K562 (cell line): ENCODE results near the gene ITGA6. TPM values are rescaled to one million over a fixed set of nuclear protein-coding genes. Genes with fewer than 3 reads are reported as not detected.

Source experiments
- ATAC-seq: fragments of 200-7000 bp; cut with Tn5 transposase; 3 replicates; pipeline ENCODE4 v1.9.1; 2020; ENCODE audit warnings: moderate library complexity
- BruUV-seq: library from RNA; stranded (reverse); fragments of 400-500 nt; replicated peaks from 2 replicates; lab custom pipeline; 2021; lab: Mats Ljungman, UMichigan
- CTCF ChIA-PET: fragments of 300-600 bp; formaldehyde crosslinking; extraction: SDS; loops from one replicate; lab custom pipeline; 2021; ENCODE audit warnings: low intra/inter-chr PET ratio; lab: Yijun Ruan, JAX
- POLR2A ChIA-PET: fragments of 300-600, 350-650 bp; sonication (Branson Sonifier 250); formaldehyde crosslinking; extraction: SDS; loops from one replicate; lab custom pipeline; 2021; ENCODE audit warnings: antibody characterized with exemption, inconsistent platforms; lab: Yijun Ruan, JAX
- DNase-seq, 4 experiments: peaks; one replicate each; pipeline versions ENCODE4 v3.0.0 to v3.0.0-alpha.2; 2011 to 2018; ENCODE audit warnings: low spot score in 3 of 4, mixed read lengths in 3 of 4; ENCODE audit errors: extremely low read depth in 1 of 4
- FAIRE-seq: peaks from 2 replicates; lab custom pipeline; 2011; peaks lifted over from hg19 to GRCh38; lab: Jason Lieb, UNC
- H2AFZ ChIP-seq: 2 replicates; pipeline ENCODE4 v1.6.0; 2011; ENCODE audit warnings: low read depth, low read length, control low read depth, inconsistent platforms
- H3K27ac ChIP-seq: fragments of 200-600 bp; 3 replicates; pipeline ENCODE4 v1.8.0; 2011; ENCODE audit warnings: low read depth, mild to moderate bottlenecking, control low read depth, inconsistent platforms, low read length, moderate library complexity, mixed read lengths; ENCODE audit errors: extremely low read depth
- H3K27me3 ChIP-seq, 2 experiments: fragments of 300-600 bp in 1 of 2; 2 replicates in 1 of 2; 3 replicates in 1 of 2; pipeline versions ENCODE4 v1.6.0 to v1.8.0; 2011; ENCODE audit warnings: inconsistent platforms in 2 of 2, low read length in 2 of 2, mild to moderate bottlenecking in 1 of 2, mixed read lengths in 1 of 2, moderate library complexity in 1 of 2; ENCODE audit not compliant: control insufficient read depth in 2 of 2, insufficient read depth in 2 of 2
- H3K36me3 ChIP-seq: fragments of 300-600 bp; 3 replicates; pipeline ENCODE4 v1.8.0; 2011; ENCODE audit warnings: mild to moderate bottlenecking, low read length, inconsistent platforms; ENCODE audit not compliant: control insufficient read depth, insufficient read depth
- H3K4me1 ChIP-seq, 2 experiments: fragments of 200-600 bp in 1 of 2; replicated peaks in 1 of 2; 2 replicates in 1 of 2; 3 replicates in 1 of 2; pipeline versions ENCODE4 v1.5.1 to v1.8.0; 2011; ENCODE audit warnings: inconsistent platforms in 2 of 2, low read length in 2 of 2, mild to moderate bottlenecking in 1 of 2, mixed read lengths in 1 of 2, moderate library complexity in 1 of 2; ENCODE audit not compliant: control insufficient read depth in 2 of 2, insufficient read depth in 2 of 2
- H3K4me2 ChIP-seq: 2 replicates; pipeline ENCODE4 v1.6.1; 2011; ENCODE audit warnings: low read length, control low read depth, inconsistent platforms, mixed read lengths; ENCODE audit not compliant: insufficient read depth
- H3K4me3 ChIP-seq: fragments of 200-600 bp; sonication (generic), shearing (Covaris generic); 2 replicates; pipeline ENCODE4 v1.5.1; 2016; ENCODE audit warnings: control low read depth, inconsistent platforms
- H3K79me2 ChIP-seq: fragments of 200-600 bp; 3 replicates; pipeline ENCODE4 v1.8.0; 2011; ENCODE audit warnings: low read length, inconsistent platforms; ENCODE audit not compliant: control insufficient read depth, insufficient read depth
- H3K9ac ChIP-seq, 2 experiments: 2 replicates each; pipeline versions ENCODE4 v1.6.0 to v1.6.1; 2011; ENCODE audit warnings: low read depth in 2 of 2, low read length in 2 of 2, control low read depth in 1 of 2, inconsistent platforms in 1 of 2, mild to moderate bottlenecking in 1 of 2, mixed read lengths in 1 of 2; ENCODE audit not compliant: insufficient read depth in 1 of 2
- H3K9me1 ChIP-seq: one replicate; pipeline ENCODE4 v1.6.0; 2011; ENCODE audit warnings: inconsistent platforms, mild to moderate bottlenecking, low read length, moderate library complexity; ENCODE audit not compliant: control insufficient read depth, insufficient read depth
- H3K9me3 ChIP-seq: replicated peaks from 2 replicates; pipeline ENCODE4 v1.5.1; 2011; ENCODE audit warnings: low read depth, low read length, inconsistent platforms; ENCODE audit not compliant: control insufficient read depth, insufficient read depth
- H4K20me1 ChIP-seq: replicated peaks from 2 replicates; pipeline ENCODE4 v1.6.1; 2011; ENCODE audit warnings: low read length, inconsistent platforms, mixed read lengths; ENCODE audit not compliant: control insufficient read depth, insufficient read depth
- RBM25 ChIP-seq: fragments of 200-400 bp; formaldehyde crosslinking; IDR thresholded peaks from 2 replicates; pipeline ENCODE4 v1.6.1; 2018; ENCODE audit warnings: low read length, low read depth, moderate library complexity; ENCODE audit not compliant: severe bottlenecking
- WGBS: fragments of 100-300 bp; shearing (Covaris generic); methylation state at CpG from one replicate; pipeline ENCODE4 v1.1.6; 2016; ENCODE audit warnings: low coverage, mixed read lengths; ENCODE audit not compliant: insufficient coverage; ENCODE audit errors: missing lambda C conversion rate; 5-methylcytosine and 5-hydroxymethylcytosine counted together
- in situ Hi-C: fragments of 300-500 bp; cut with MboI; formaldehyde crosslinking; loops from 4 replicates; pipeline ENCODE4 v1.15.0; 2018; ENCODE audit warnings: inconsistent platforms, mixed read lengths
- intact Hi-C: fragments of 100-400 bp; cut with micrococcal nuclease; formaldehyde crosslinking; loops from 2 replicates; pipeline ENCODE4 v1.14.2; 2022
- polyA plus RNA-seq, 8 experiments: library from polyadenylated mRNA; depleted of rRNA in 4 of 8; stranded (reverse) in 5 of 8; unstranded in 3 of 8; fragments of >200 nt; fragmentation: Nextera tagmentation in 2 of 8; fragmentation: Illumina TruSeq in 1 of 8; extraction: Ambion mirVana in 2 of 8; extraction: Trizol in 1 of 8; gene quantifications; 2 replicates each; pipeline versions ENCODE4 v1.2.1 to v1.2.3, GENCODE V29; 2011 to 2014; ENCODE audit warnings: inconsistent platforms in 1 of 8, missing spikeins in 1 of 8
- total RNA-seq, 7 experiments: library from RNA; depleted of rRNA in 6 of 7; stranded (reverse); fragments of >200 nt in 6 of 7; fragmentation: Illumina TruSeq in 2 of 7; extraction: Trizol in 2 of 7; gene quantifications; 2 replicates each; pipeline versions ENCODE4 v1.2.1 to v1.2.3, GENCODE V29; 2011 to 2021; ENCODE audit warnings: low replicate concordance in 1 of 7
- TF ChIP-seq, protein P1 (sequence below): sonication (generic); formaldehyde crosslinking; IDR thresholded peaks from 2 replicates; pipeline ENCODE4 v1.8.1; 2023; ENCODE audit warnings: mild to moderate bottlenecking, missing genetic modification reagents

The ITGA6 gene
- total and polyA plus RNA-seq, 9 of the 15 experiments (the other 6 are each of a cell fraction or from before 2014, with no cell fraction given): 0.01 to 0.29 (median 0.05) TPM; not detected in 5

DNA sequence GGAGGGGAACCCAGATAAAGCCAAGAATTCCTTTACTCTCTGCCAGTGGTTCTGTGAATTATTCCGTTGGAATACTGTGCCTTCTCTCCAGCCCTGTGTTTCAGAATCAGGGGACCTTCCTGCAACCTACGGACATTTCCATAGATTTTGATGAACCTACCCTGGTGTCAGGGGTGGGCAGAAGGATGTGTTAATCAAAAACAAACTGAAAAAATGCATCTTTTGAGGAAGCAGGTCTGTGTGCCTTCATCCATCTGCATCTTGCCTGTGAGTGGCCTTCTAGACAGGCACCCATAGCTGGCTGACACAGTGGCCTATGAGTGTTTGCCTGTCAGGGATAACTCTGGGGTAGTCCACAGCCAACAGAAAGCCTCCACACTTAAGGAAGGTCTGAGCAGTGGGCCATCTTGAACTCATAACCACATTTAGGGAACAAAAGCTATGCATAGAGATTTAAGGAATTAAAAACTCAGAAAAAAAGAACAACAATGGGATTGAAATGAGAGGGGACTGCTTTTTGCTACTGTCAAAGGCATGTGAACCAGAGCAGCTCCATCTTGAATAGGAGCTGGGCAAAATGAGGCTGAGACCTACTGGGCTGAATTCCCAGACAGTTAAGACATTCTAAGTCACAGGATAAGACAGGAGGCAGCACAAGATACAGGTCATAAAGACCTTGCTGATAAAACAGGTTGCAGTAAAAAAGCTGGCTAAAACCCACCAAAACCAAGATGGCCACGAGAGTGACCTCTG is 45.9 kb upstream of the ITGA6 start:
- Histone ChIP-seq H3K4me1 (no peaks in the 10 kb centered on the region), H3K36me3 (no peaks in the 10 kb centered on the region), H3K27me3 (peaks cover 14 to 25% of the 10 kb centered on the region in 2 experiments; a peak in 4 of 5 replicates), H3K9ac (no peak overlapping the region), H4K20me1 (no peaks in the 10 kb centered on the region), H3K79me2 (no peaks in the 10 kb centered on the region), H3K9me3 (no peaks in the 10 kb centered on the region), H3K27ac (no peak overlapping the region), H3K4me2 (no peak overlapping the region), H3K4me3 (no peak overlapping the region), H2AFZ (no peak overlapping the region), H3K9me1 (no peaks in the 10 kb centered on the region)
- FAIRE-seq (no peak), DNase-seq (no peak), ATAC-seq (no peak)
- intact Hi-C loops: no loop called here
- no TSS peak for BruUV-seq
- no peak for TF ChIP-seq RBM25
- TF ChIP-seq, protein P1, sequence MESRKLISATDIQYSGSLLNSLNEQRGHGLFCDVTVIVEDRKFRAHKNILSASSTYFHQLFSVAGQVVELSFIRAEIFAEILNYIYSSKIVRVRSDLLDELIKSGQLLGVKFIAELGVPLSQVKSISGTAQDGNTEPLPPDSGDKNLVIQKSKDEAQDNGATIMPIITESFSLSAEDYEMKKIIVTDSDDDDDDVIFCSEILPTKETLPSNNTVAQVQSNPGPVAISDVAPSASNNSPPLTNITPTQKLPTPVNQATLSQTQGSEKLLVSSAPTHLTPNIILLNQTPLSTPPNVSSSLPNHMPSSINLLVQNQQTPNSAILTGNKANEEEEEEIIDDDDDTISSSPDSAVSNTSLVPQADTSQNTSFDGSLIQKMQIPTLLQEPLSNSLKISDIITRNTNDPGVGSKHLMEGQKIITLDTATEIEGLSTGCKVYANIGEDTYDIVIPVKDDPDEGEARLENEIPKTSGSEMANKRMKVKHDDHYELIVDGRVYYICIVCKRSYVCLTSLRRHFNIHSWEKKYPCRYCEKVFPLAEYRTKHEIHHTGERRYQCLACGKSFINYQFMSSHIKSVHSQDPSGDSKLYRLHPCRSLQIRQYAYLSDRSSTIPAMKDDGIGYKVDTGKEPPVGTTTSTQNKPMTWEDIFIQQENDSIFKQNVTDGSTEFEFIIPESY: no peak
- POLR2A ChIA-PET: no interaction called here
- 3% methylated on average over 3 of the region's 3 CpGs for WGBS
- in situ Hi-C loops: no loop called here
- CTCF ChIA-PET: no interaction called here
